Vagina (tissue), 2 donors: ENCODE measurements around the gene TMEM140. TPM values are rescaled to one million over a fixed set of nuclear protein-coding genes. Genes with fewer than 3 reads are reported as not detected.

Experiments
- DNase-seq, 2 donors: peaks; one replicate each; pipeline ENCODE4 v3.0.0-alpha.2; 2017; ENCODE audit errors: extremely low spot score in 2 of 2
- H3K27ac ChIP-seq: fragments of 200-600 bp; sonication (generic); one replicate; pipeline ENCODE4 v1.5.1; 2019
- H3K27me3 ChIP-seq: fragments of 200-600 bp; sonication (generic); one replicate; pipeline ENCODE4 v1.5.1; 2019
- H3K36me3 ChIP-seq, 2 donors: fragments of 200-600 bp; sonication (generic); one replicate each; pipeline ENCODE4 v1.5.1; 2017 to 2019
- H3K4me1 ChIP-seq: fragments of 200-600 bp; sonication (generic); one replicate; pipeline ENCODE4 v1.5.1; 2019
- H3K4me3 ChIP-seq, 2 donors: fragments of 200-600 bp; sonication (generic); 1 replicate in 1 of 2; 2 replicates in 1 of 2; pipeline ENCODE4 v1.5.1; 2016 to 2019
- H3K9me3 ChIP-seq: fragments of 200-600 bp; sonication (generic); one replicate; pipeline ENCODE4 v1.5.1; 2019
- CTCF ChIP-seq, 3 experiments: fragments of 450-650 bp in 2 of 3; fragments of 200-600 bp in 1 of 3; sonication (generic) in 1 of 3; IDR thresholded peaks; one replicate each; pipeline ENCODE4 v1.5.1; 2017 to 2019; ENCODE audit warnings: antibody characterized with exemption in 3 of 3, mild to moderate bottlenecking in 2 of 3, moderate library complexity in 2 of 3
- POLR2A ChIP-seq, 2 donors: fragments of 450-650 bp; IDR thresholded peaks; one replicate each; pipeline ENCODE4 v1.6.1; 2017; ENCODE audit warnings: antibody characterized with exemption in 2 of 2, mild to moderate bottlenecking in 2 of 2, moderate library complexity in 2 of 2
- POLR2AphosphoS5 ChIP-seq, 2 donors: sonication (generic); formaldehyde crosslinking; IDR thresholded peaks; one replicate each; pipeline ENCODE4 v1.9.0; 2017; ENCODE audit warnings: antibody characterized with exemption in 2 of 2, mild to moderate bottlenecking in 2 of 2, low read depth in 1 of 2; ENCODE audit not compliant: insufficient read depth in 1 of 2
- intact Hi-C: fragments of 100-400 bp; cut with DNase I; formaldehyde crosslinking; loops from one replicate; pipeline ENCODE4 v1.15.1; 2023
- total RNA-seq: library from RNA; depleted of rRNA; stranded (reverse); fragments of >200 nt; gene quantifications from one replicate; pipeline ENCODE4 v1.2.3, GENCODE V29; 2016

TMEM140 gene
- total RNA-seq, 1 donor from 2014 or later, result 20.4 TPM

- Histone ChIP-seq H3K27me3 (no peaks in the 10 kb centered on the region), H3K4me1 (no peaks in the 10 kb centered on the region), H3K4me3 (no peak overlapping the region), H3K36me3 (no peaks in the 10 kb centered on the region), H3K9me3 (peaks cover 5% of the 10 kb centered on the region), H3K27ac (no peak overlapping the region)
- DNase-seq, result no peak
- intact Hi-C loops, result no loop called here
- TF ChIP-seq POLR2AphosphoS5 (IDR thresholded peaks at IDR 0.05; ENCODE audit: insufficient read depth in 1 of 2, low read depth in 1 of 2), result no peak
- TF ChIP-seq CTCF (IDR thresholded peaks at IDR 0.05), result no peak
- TF ChIP-seq POLR2A (IDR thresholded peaks at IDR 0.05), result no peak
Measured at GRCh38 chr7:135128931-135129330, 18.9 kb upstream of the TMEM140 start.

- no peaks in the 10 kb centered on the region for H3K4me1 ChIP-seq
- no peak for TF ChIP-seq POLR2A (IDR thresholded peaks at IDR 0.05)
- no peak for TF ChIP-seq POLR2AphosphoS5 (IDR thresholded peaks at IDR 0.05; ENCODE audit: insufficient read depth in 1 of 2, low read depth in 1 of 2)
- TF ChIP-seq CTCF (IDR thresholded peaks at IDR 0.05), result no peak
- no peak for DNase-seq
- H3K4me3 ChIP-seq, result no peak overlapping the region
- no peaks in the 10 kb centered on the region for H3K36me3 ChIP-seq
- intact Hi-C loops, result no loop called here
- peaks cover 5% of the 10 kb centered on the region for H3K9me3 ChIP-seq
- no peak overlapping the region for H3K27ac ChIP-seq
- H3K27me3 ChIP-seq, result no peaks in the 10 kb centered on the region
Measured at GRCh38 chr7:135129579-135129978, 18.3 kb upstream of the TMEM140 start.

- H3K27ac ChIP-seq, result peak overlapping the region; percentile 17
- TF ChIP-seq POLR2A (IDR thresholded peaks at IDR 0.05), result no peak
- peak in 1 of 2 donors; percentile 45 for TF ChIP-seq POLR2AphosphoS5 (IDR thresholded peaks at IDR 0.05; ENCODE audit: insufficient read depth in 1 of 2, low read depth in 1 of 2)
- no peak overlapping the region for H3K4me3 ChIP-seq
- intact Hi-C loops, result no loop called here
- H3K9me3 ChIP-seq, result no peaks in the 10 kb centered on the region
- H3K4me1 ChIP-seq, result peaks cover 21% of the 10 kb centered on the region
- no peak for DNase-seq
- H3K36me3 ChIP-seq, result no peaks in the 10 kb centered on the region
- no peaks in the 10 kb centered on the region for H3K27me3 ChIP-seq
Measured at GRCh38 chr7:135143885-135144668, 3.8 kb upstream of the TMEM140 start.

- Histone ChIP-seq H3K36me3 (peaks cover 0 to 1% of the 10 kb centered on the region in 2 donors), H3K27me3 (no peaks in the 10 kb centered on the region), H3K27ac (peak overlapping the region; percentile 95), H3K4me1 (peaks cover 38% of the 10 kb centered on the region), H3K4me3 (peak overlapping the region; percentile 53 to 57), H3K9me3 (no peaks in the 10 kb centered on the region)
- intact Hi-C loops, result no loop called here
- no peak for DNase-seq
- TF ChIP-seq POLR2AphosphoS5 (IDR thresholded peaks at IDR 0.05; ENCODE audit: insufficient read depth in 1 of 2, low read depth in 1 of 2) (peak in 1 of 2 donors; percentile 11), CTCF (IDR thresholded peaks at IDR 0.05) (no peak)
Measured at GRCh38 chr7:135147341-135147898, 452 bp upstream of the TMEM140 start.

GRCh38 chr7:135150072-135150782 lies 2.4 kb downstream of the TMEM140 start:
- Histone ChIP-seq H3K36me3 (peaks cover 0 to 6% of the 10 kb centered on the region in 2 donors), H3K27ac (peak overlapping the region; percentile 95), H3K4me1 (peaks cover 38% of the 10 kb centered on the region), H3K27me3 (no peaks in the 10 kb centered on the region), H3K4me3 (peak overlapping the region in 1 of 2 donors; percentile 2), H3K9me3 (peaks cover under 1% of the 10 kb centered on the region)
- intact Hi-C loops, result no loop called here
- no peak for DNase-seq
- TF ChIP-seq POLR2A (IDR thresholded peaks at IDR 0.05) (no peak), CTCF (IDR thresholded peaks at IDR 0.05) (no peak), POLR2AphosphoS5 (IDR thresholded peaks at IDR 0.05; ENCODE audit: insufficient read depth in 1 of 2, low read depth in 1 of 2) (no peak)
